Fibroblast of pulmonary artery (primary cell): ENCODE data around the gene ECHS1.
A peak's percentile ranks its signal among the peaks of the same experiment; 100 is the strongest.

Experiments
- DNase-seq: peaks from one replicate; pipeline ENCODE4 v3.0.0-alpha.2; 2010; ENCODE audit warnings: low read depth
- H3K4me3 ChIP-seq: replicated peaks from 2 replicates; pipeline ENCODE4 v1.5.1; 2011; ENCODE audit warnings: low read depth, mild to moderate bottlenecking, control low read depth, low read length, moderate library complexity
- CTCF ChIP-seq: IDR thresholded peaks from 2 replicates; pipeline ENCODE4 v1.5.1; 2011; ENCODE audit warnings: mild to moderate bottlenecking, control low read depth, low read length, inconsistent platforms; ENCODE audit errors: missing control alignments

ECHS1 gene

GRCh38 chr10:133334503-133335245, 38.5 kb downstream of the ECHS1 start:
- H3K4me3 ChIP-seq = peak overlapping the region; percentile 39
- DNase-seq = no peak
- no peak for TF ChIP-seq CTCF

GRCh38 chr10:133332936-133333699, 40.0 kb downstream of the ECHS1 start:
- no peak for DNase-seq
- TF ChIP-seq CTCF = no peak
- H3K4me3 ChIP-seq = no peak overlapping the region

GRCh38 chr10:133329491-133330202, 43.5 kb downstream of the ECHS1 start:
- peak overlapping the region; percentile 1 for H3K4me3 ChIP-seq
- peak; percentile 86 for DNase-seq
- peak; percentile 81 for TF ChIP-seq CTCF

- no peak overlapping the region for H3K4me3 ChIP-seq
- no peak for DNase-seq
- TF ChIP-seq CTCF = no peak
Observed at GRCh38 chr10:133328358-133329343, 44.5 kb downstream of the ECHS1 start.

- H3K4me3 ChIP-seq = no peak overlapping the region
- no peak for DNase-seq
- no peak for TF ChIP-seq CTCF
Observed at GRCh38 chr10:133327651-133328357, 45.4 kb downstream of the ECHS1 start.
